Stimulated activated naive B cell treated with anti-CD40 and anti-IgM and Interleukin-4, amounts not matched to agents 10 μg/mL and 1 μg/mL and 100 μg/mL, for 72 hours (primary cell): ENCODE data around the gene SLC38A8.

Experiments
- ATAC-seq, 2 donors: fragments of 150-1000 bp; cut with Tn5 transposase; replicated peaks; 2 replicates each; pipeline ENCODE4 v1.10.0; 2021; ENCODE audit warnings: moderate library complexity in 1 of 2
- DNase-seq: peaks from one replicate; pipeline ENCODE4 v3.0.0; 2021
- H3K27ac Mint-ChIP-seq: one replicate; pipeline ENCODE4 v1.8.0; 2022; ENCODE audit warnings: mild to moderate bottlenecking, mixed read lengths
- H3K27me3 Mint-ChIP-seq, 2 donors: one replicate each; pipeline ENCODE4 v1.8.0; 2022; ENCODE audit warnings: mixed read lengths in 2 of 2
- H3K36me3 Mint-ChIP-seq, 2 donors: one replicate each; pipeline ENCODE4 v1.8.0; 2022; ENCODE audit warnings: mixed read lengths in 2 of 2, mild to moderate bottlenecking in 1 of 2
- H3K4me1 Mint-ChIP-seq, 2 donors: one replicate each; pipeline ENCODE4 v1.8.0; 2022; ENCODE audit warnings: mixed read lengths in 2 of 2, mild to moderate bottlenecking in 1 of 2
- H3K4me3 Mint-ChIP-seq, 2 donors: one replicate each; pipeline ENCODE4 v1.8.0; 2022; ENCODE audit warnings: mild to moderate bottlenecking in 2 of 2, mixed read lengths in 2 of 2, moderate library complexity in 1 of 2
- H3K9me3 Mint-ChIP-seq, 2 donors: one replicate each; pipeline ENCODE4 v1.8.0; 2022; ENCODE audit warnings: mixed read lengths in 2 of 2, mild to moderate bottlenecking in 1 of 2

The SLC38A8 gene

DNA sequence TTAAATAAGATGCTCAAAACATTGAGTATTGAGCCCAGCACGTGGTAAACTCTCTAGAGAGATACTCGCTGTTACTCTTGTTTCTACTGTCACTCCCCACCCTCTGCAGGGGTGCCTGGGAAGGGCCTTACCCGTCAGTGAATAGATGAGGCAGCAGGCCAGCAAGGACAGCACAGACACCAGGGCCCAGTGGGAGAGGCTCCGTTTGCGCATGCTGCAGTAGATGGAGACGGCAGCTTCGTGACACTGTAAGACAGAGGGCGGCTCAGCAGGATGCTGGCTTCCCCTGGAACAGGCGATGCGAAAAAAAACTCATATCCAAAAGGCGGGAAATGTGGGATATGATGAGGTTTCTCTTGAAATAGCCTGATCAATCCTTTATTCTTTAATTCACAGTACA lies 20.0 kb downstream of the SLC38A8 start:
- peaks cover 0 to 3% of the 10 kb centered on the region in 2 donors for H3K4me1 Mint-ChIP-seq

GRCh38 chr16:84021488-84021887 lies 21.1 kb downstream of the SLC38A8 start:
- Mint-ChIP-seq H3K9me3 (peaks cover 8 to 20% of the 10 kb centered on the region in 2 donors), H3K4me3 (no peak overlapping the region), H3K36me3 (peaks cover 4 to 10% of the 10 kb centered on the region in 2 donors), H3K27ac (no peak overlapping the region), H3K27me3 (peaks cover 39 to 65% of the 10 kb centered on the region in 2 donors), H3K4me1 (no peaks in the 10 kb centered on the region)
- no peak for DNase-seq
- ATAC-seq: no peak

More for the DNA sequence above, 20.0 kb downstream of the SLC38A8 start:
- peaks cover 4 to 11% of the 10 kb centered on the region in 2 donors for H3K36me3 Mint-ChIP-seq
- no peak overlapping the region for H3K4me3 Mint-ChIP-seq
- ATAC-seq: no peak
- peaks cover 8 to 20% of the 10 kb centered on the region in 2 donors for H3K9me3 Mint-ChIP-seq
- H3K27ac Mint-ChIP-seq: no peak overlapping the region
- H3K27me3 Mint-ChIP-seq: peaks cover 46 to 67% of the 10 kb centered on the region in 2 donors
- DNase-seq: no peak

DNA sequence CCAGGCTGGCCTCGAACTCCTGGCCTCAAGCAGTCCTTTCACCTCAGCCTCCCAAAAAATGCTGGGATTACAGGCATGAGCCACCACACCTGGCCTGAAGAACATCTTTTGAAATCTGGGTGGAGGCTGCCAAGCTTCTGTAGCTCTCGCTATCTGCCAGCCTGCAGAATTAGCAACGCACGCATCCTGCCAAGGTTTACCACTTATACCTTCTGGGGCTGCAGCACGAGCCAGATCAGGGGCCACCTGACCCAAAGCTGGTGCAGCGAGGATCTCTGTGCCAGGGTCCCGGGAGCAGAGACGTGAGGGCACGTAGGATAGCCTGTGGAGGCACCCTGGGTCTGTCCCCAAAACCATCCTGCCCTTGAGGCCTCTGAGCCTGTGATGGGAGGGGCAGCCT lies 22.2 kb downstream of the SLC38A8 start:
- no peak for ATAC-seq
- Mint-ChIP-seq H3K4me1 (no peaks in the 10 kb centered on the region), H3K27ac (no peak overlapping the region), H3K9me3 (peaks cover 8 to 20% of the 10 kb centered on the region in 2 donors), H3K36me3 (peaks cover 4 to 10% of the 10 kb centered on the region in 2 donors), H3K27me3 (peaks cover 36 to 54% of the 10 kb centered on the region in 2 donors), H3K4me3 (no peak overlapping the region)
- DNase-seq: no peak

GRCh38 chr16:84018710-84019109 lies 23.9 kb downstream of the SLC38A8 start:
- Mint-ChIP-seq H3K27ac (no peak overlapping the region), H3K4me1 (peaks cover 8 to 12% of the 10 kb centered on the region in 2 donors), H3K27me3 (peaks cover 33 to 49% of the 10 kb centered on the region in 2 donors), H3K9me3 (peaks cover 13 to 27% of the 10 kb centered on the region in 2 donors), H3K4me3 (no peak overlapping the region), H3K36me3 (peaks cover 4 to 10% of the 10 kb centered on the region in 2 donors)
- ATAC-seq: no peak
- DNase-seq: no peak

- DNase-seq: no peak
Measured at GRCh38 chr16:84016477-84016876, 26.1 kb downstream of the SLC38A8 start.

GRCh38 chr16:84015399-84015798 lies 27.2 kb downstream of the SLC38A8 start:
- ATAC-seq: no peak

More at GRCh38 chr16:84016477-84016876, 26.1 kb downstream of the SLC38A8 start:
- H3K36me3 Mint-ChIP-seq: peaks cover 2 to 3% of the 10 kb centered on the region in 2 donors
- H3K4me3 Mint-ChIP-seq: no peak overlapping the region
- H3K27me3 Mint-ChIP-seq: peaks cover 22 to 33% of the 10 kb centered on the region in 2 donors
- peaks cover 8 to 20% of the 10 kb centered on the region in 2 donors for H3K9me3 Mint-ChIP-seq
- no peak for ATAC-seq
- no peak overlapping the region for H3K27ac Mint-ChIP-seq
- peaks cover 8 to 12% of the 10 kb centered on the region in 2 donors for H3K4me1 Mint-ChIP-seq

DNA sequence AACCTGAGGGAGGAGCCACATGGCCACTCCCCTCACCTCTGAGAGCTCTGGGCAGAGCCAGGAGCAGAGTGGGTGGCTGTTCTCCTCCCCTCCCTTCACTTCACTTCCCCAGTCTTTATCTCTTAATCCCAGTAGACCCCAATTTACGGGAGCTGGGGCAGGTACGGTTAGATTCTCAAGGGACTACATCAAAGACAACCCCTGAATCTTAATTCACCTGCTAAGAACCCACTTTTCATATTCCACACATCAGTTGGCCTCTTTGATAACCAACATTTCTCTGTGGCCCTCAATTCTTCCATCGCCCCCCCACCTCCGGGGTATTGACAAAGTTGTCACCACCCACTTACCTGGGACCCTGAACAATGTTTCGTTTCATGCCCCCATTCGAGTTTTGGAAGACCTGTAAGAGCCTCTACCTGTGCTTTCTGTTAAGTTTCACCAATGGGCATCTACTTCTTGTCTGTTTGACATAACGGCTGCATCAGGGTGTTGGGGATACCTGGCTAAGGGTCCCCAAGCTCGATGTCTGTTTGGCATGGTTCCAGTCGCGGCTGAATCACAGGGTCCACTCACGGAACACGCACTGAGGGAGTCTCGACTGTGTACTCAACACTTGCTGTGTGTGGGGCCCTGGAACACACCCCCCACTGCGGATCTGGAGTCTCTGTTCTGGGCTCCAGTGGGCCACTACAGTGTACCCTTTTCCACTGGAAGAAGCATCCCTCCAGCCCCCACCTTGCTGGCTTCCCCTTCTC lies 27.8 kb downstream of the SLC38A8 start:
- DNase-seq: no peak
- Mint-ChIP-seq H3K27me3 (peaks cover 16 to 34% of the 10 kb centered on the region in 2 donors), H3K27ac (peak overlapping the region; percentile 63), H3K4me1 (peaks cover 8 to 12% of the 10 kb centered on the region in 2 donors), H3K36me3 (no peaks in the 10 kb centered on the region), H3K9me3 (peaks cover 4 to 16% of the 10 kb centered on the region in 2 donors), H3K4me3 (no peak overlapping the region)
- no peak for ATAC-seq

More at GRCh38 chr16:84015399-84015798, 27.2 kb downstream of the SLC38A8 start:
- no peak for DNase-seq
- no peak overlapping the region for H3K27ac Mint-ChIP-seq
- H3K4me1 Mint-ChIP-seq: peaks cover 8 to 12% of the 10 kb centered on the region in 2 donors
- peaks cover 19 to 35% of the 10 kb centered on the region in 2 donors for H3K27me3 Mint-ChIP-seq
- H3K36me3 Mint-ChIP-seq: no peaks in the 10 kb centered on the region
- H3K9me3 Mint-ChIP-seq: peaks cover 4 to 16% of the 10 kb centered on the region in 2 donors
- H3K4me3 Mint-ChIP-seq: no peak overlapping the region

DNA sequence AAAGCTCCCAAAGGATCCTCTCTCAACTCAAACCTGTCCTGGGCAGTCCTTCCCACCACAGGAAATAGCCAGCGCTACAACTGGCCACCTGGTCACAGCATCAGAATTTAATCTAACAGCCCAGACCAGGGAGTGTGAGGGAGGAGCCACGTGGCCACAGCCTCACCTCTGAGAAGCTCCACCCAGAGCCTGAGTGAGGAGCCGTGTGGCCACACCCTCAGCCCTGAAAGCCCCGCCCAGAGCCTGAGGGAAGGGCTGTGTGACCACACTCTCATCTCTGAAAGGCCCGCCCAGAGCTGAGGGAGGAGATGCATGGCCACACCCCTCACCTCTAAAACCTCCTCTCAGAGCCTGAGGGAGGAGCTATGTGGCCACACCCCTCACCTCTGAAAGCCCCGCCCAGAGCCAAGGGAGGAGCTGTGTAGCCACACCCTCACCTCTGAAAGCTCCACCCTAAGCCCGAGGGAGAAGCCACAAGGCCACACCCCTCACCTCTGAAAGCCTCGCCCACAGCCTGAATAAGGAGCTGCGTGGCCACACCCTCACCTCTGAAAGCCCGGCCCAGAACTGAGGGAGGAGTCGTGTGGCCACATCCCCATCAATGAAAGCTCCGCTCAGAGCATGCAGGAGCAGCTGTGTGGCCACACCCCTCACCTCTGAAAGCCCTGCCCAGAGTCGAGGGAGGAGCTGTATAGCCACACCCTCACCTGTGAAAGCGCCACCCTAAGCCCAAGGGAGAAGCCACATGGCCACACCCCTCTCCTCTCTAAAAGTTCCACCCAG lies 28.6 kb downstream of the SLC38A8 start:
- Mint-ChIP-seq H3K36me3 (no peaks in the 10 kb centered on the region), H3K27ac (peak overlapping the region; percentile 63), H3K9me3 (peaks cover 4 to 12% of the 10 kb centered on the region in 2 donors), H3K27me3 (peaks cover 10 to 27% of the 10 kb centered on the region in 2 donors), H3K4me3 (peak overlapping the region in 1 of 2 donors; percentile 41), H3K4me1 (peaks cover 8 to 12% of the 10 kb centered on the region in 2 donors)
- peak; percentile 69 for DNase-seq
- peak; percentile 87 to 89 for ATAC-seq

DNA sequence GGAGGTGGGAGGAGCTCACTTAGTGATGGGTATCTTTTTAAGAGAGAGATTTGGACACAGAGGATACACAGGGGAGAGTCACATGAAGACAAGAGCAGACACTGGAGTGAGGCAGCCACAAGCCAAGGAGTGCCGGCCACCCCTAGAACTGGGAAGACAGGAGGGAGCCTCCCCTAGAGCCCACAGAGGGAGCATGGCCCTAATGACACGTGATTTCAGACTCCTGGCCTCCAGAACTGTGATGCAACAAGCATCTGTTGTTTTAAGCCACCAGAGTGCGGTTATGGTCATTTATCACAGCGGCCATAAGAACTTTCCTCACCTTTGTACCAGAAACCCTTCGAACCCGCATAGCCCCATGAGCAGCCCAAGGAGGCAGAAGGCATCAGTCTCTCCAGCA lies 33.3 kb downstream of the SLC38A8 start:
- H3K9me3 Mint-ChIP-seq: peaks cover 0 to 3% of the 10 kb centered on the region in 2 donors
- no peak overlapping the region for H3K4me3 Mint-ChIP-seq
- H3K27ac Mint-ChIP-seq: no peak overlapping the region
- peaks cover 2 to 5% of the 10 kb centered on the region in 2 donors for H3K4me1 Mint-ChIP-seq
- H3K36me3 Mint-ChIP-seq: no peaks in the 10 kb centered on the region
- H3K27me3 Mint-ChIP-seq: peaks cover 0 to 34% of the 10 kb centered on the region in 2 donors
- no peak for ATAC-seq
- DNase-seq: no peak

DNA sequence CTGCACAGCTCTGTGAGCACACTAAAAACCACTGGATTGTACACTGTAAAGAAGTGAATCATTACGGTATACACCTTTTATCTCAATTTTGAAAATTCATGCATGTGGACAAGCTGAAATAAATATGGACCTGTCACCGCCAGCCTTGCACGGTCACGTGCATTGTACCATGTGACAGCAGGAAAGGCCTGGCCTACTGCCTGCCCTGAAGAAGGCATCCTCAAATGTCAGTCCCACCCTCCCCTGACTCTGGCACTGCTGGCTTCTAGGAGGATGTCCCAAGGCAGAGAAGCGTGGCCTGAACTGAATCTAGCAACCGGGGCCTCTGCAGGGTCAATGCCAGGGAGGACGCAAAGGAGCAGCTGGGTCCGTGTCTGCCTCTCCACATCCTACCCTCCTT lies 34.6 kb downstream of the SLC38A8 start:
- Mint-ChIP-seq H3K27me3 (peaks cover 0 to 37% of the 10 kb centered on the region in 2 donors), H3K4me3 (no peak overlapping the region), H3K27ac (no peak overlapping the region), H3K4me1 (no peaks in the 10 kb centered on the region), H3K36me3 (no peaks in the 10 kb centered on the region), H3K9me3 (no peaks in the 10 kb centered on the region)
- peak in 1 of 2 donors; percentile 16 for ATAC-seq
- DNase-seq: no peak

- DNase-seq (no peak), ATAC-seq (no peak)
- H3K27me3 Mint-ChIP-seq: peaks cover 4 to 41% of the 10 kb centered on the region in 2 donors
Measured at GRCh38 chr16:84007520-84007919, 35.1 kb downstream of the SLC38A8 start.

GRCh38 chr16:84005391-84005790 lies 37.2 kb downstream of the SLC38A8 start:
- H3K27ac Mint-ChIP-seq: no peak overlapping the region
- H3K4me1 Mint-ChIP-seq: no peaks in the 10 kb centered on the region
- no peak for ATAC-seq
- DNase-seq: no peak
- H3K36me3 Mint-ChIP-seq: no peaks in the 10 kb centered on the region
- no peaks in the 10 kb centered on the region for H3K9me3 Mint-ChIP-seq
- peaks cover 10 to 42% of the 10 kb centered on the region in 2 donors for H3K27me3 Mint-ChIP-seq
- no peak overlapping the region for H3K4me3 Mint-ChIP-seq

More at GRCh38 chr16:84007520-84007919, 35.1 kb downstream of the SLC38A8 start:
- H3K4me3 Mint-ChIP-seq: no peak overlapping the region
- no peak overlapping the region for H3K27ac Mint-ChIP-seq
- no peaks in the 10 kb centered on the region for H3K9me3 Mint-ChIP-seq
- H3K4me1 Mint-ChIP-seq: no peaks in the 10 kb centered on the region
- H3K36me3 Mint-ChIP-seq: no peaks in the 10 kb centered on the region

- DNase-seq (no peak), ATAC-seq (no peak)
- Mint-ChIP-seq H3K4me1 (no peaks in the 10 kb centered on the region), H3K9me3 (no peaks in the 10 kb centered on the region), H3K27me3 (peaks cover 10 to 39% of the 10 kb centered on the region in 2 donors), H3K36me3 (no peaks in the 10 kb centered on the region), H3K27ac (no peak overlapping the region), H3K4me3 (no peak overlapping the region)
Measured at GRCh38 chr16:84004442-84004841, 38.2 kb downstream of the SLC38A8 start.

- Mint-ChIP-seq H3K4me3 (no peak overlapping the region), H3K27me3 (peaks cover 14 to 43% of the 10 kb centered on the region in 2 donors), H3K4me1 (no peaks in the 10 kb centered on the region), H3K36me3 (no peaks in the 10 kb centered on the region), H3K27ac (no peak overlapping the region), H3K9me3 (no peaks in the 10 kb centered on the region)
- ATAC-seq (no peak), DNase-seq (no peak)
Measured at GRCh38 chr16:84003038-84003437, 39.6 kb downstream of the SLC38A8 start.
